Hepatocyte (in vitro differentiated cells): ENCODE data around the gene OTOP2.
A peak's percentile ranks its signal among the peaks of the same experiment; 100 is the strongest.

Source experiments
- EZH2 ChIP-seq: fragments of 200-600 bp; sonication (generic); IDR thresholded peaks from 2 replicates; pipeline ENCODE4 v1.6.1; 2016; ENCODE audit warnings: antibody characterized with exemption, mild to moderate bottlenecking, borderline replicate concordance
- EZH2phosphoT487 ChIP-seq: fragments of 200-600 bp; sonication (generic); IDR thresholded peaks from one replicate; pipeline ENCODE4 v1.6.1; 2018; ENCODE audit warnings: antibody characterized with exemption, mild to moderate bottlenecking, low read depth, moderate library complexity; ENCODE audit not compliant: unreplicated experiment, severe bottlenecking
- TF ChIP-seq, protein P1 (sequence below): fragments of 200-600 bp; sonication (generic); IDR thresholded peaks from 2 replicates; pipeline ENCODE4 v1.5.1; 2016; ENCODE audit warnings: antibody characterized with exemption, mild to moderate bottlenecking; ENCODE audit not compliant: poor library complexity

DNA sequence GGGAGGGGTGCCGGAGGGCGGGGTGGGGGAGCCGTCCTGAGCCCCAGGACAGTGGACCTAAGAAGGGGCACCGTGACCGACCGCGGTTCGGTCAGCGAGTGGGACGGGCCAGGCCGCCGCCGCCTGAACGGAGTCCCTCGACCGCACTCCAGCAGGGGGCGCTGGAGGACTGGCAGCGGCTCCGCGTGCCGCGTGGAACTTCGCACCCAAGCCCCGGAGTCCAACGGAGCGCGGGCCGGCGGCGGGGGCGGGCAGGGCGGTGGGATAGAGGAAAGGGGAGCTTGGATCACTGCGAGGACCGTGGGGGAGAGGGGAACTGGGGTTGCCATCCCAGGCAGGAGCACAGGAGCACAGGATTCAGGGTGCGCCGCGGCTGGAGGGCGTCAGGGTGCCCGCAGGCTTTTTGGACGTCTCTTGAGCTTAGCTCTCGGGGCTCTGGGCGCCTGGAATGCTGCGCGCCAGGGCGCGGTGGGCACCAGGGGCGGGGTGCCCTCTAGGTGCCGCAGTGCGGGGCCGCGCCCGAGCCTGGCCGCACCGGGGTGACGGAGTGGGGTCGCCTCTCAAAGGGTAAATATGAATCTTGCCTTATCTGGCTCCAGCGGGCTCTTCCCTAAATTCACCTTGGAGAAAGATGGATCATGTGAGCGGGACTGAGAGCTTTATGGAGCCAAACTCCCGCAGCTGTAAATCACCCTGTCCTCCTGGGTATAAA, 379 bp upstream of the OTOP2 start:
- TF ChIP-seq, protein P1, sequence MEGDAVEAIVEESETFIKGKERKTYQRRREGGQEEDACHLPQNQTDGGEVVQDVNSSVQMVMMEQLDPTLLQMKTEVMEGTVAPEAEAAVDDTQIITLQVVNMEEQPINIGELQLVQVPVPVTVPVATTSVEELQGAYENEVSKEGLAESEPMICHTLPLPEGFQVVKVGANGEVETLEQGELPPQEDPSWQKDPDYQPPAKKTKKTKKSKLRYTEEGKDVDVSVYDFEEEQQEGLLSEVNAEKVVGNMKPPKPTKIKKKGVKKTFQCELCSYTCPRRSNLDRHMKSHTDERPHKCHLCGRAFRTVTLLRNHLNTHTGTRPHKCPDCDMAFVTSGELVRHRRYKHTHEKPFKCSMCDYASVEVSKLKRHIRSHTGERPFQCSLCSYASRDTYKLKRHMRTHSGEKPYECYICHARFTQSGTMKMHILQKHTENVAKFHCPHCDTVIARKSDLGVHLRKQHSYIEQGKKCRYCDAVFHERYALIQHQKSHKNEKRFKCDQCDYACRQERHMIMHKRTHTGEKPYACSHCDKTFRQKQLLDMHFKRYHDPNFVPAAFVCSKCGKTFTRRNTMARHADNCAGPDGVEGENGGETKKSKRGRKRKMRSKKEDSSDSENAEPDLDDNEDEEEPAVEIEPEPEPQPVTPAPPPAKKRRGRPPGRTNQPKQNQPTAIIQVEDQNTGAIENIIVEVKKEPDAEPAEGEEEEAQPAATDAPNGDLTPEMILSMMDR = peak; percentile 90
- TF ChIP-seq EZH2phosphoT487 (peak; percentile 30), EZH2 (no peak)
